WTC11 (cell line): ENCODE results near the gene HMBS. TPM values are rescaled to one million over a fixed set of nuclear protein-coding genes. Genes with fewer than 3 reads are reported as not detected.

ENCODE experiments used
- ATAC-seq: fragments of 200-7000 bp; cut with Tn5 transposase; 2 replicates; pipeline ENCODE4 v1.10.0; 2021; ENCODE audit warnings: mild to moderate bottlenecking, moderate library complexity
- Bru-seq: library from RNA; stranded (reverse); fragments of 400-500 nt; gene quantifications from one replicate; lab custom pipeline; 2021; lab: Mats Ljungman, UMichigan
- CTCF ChIA-PET: fragments of 300-600 bp; sonication (Branson Sonifier 250); formaldehyde crosslinking; loops from one replicate; lab custom pipeline; 2021; ENCODE audit warnings: antibody characterized with exemption; lab: Charles Lee
- POLR2A ChIA-PET: fragments of 350-600 bp; sonication (Branson Sonifier 250); formaldehyde crosslinking; loops from one replicate; lab custom pipeline; 2021; ENCODE audit warnings: antibody characterized with exemption; lab: Charles Lee
- DNase-seq: peaks from one replicate; pipeline ENCODE4 v3.0.0; 2021; ENCODE audit warnings: low spot score
- H3K27ac Mint-ChIP-seq: 2 replicates; pipeline ENCODE4 v1.8.0; 2021; ENCODE audit warnings: mixed read lengths
- H3K27me3 Mint-ChIP-seq: 2 replicates; pipeline ENCODE4 v1.8.0; 2021; ENCODE audit warnings: low read depth, mild to moderate bottlenecking, moderate library complexity, mixed read lengths
- H3K36me3 Mint-ChIP-seq: 2 replicates; pipeline ENCODE4 v1.8.0; 2021; ENCODE audit warnings: mixed read lengths
- H3K4me1 Mint-ChIP-seq: 2 replicates; pipeline ENCODE4 v1.8.0; 2022; ENCODE audit warnings: mixed read lengths
- H3K4me3 Mint-ChIP-seq: 2 replicates; pipeline ENCODE4 v1.8.0; 2021; ENCODE audit warnings: mild to moderate bottlenecking, moderate library complexity, mixed read lengths
- H3K9me3 Mint-ChIP-seq: 2 replicates; pipeline ENCODE4 v1.8.0; 2021; ENCODE audit warnings: mixed read lengths
- ATF2 ChIP-seq: sonication (generic); formaldehyde crosslinking; IDR thresholded peaks from 2 replicates; pipeline ENCODE4 v1.8.1; 2022; ENCODE audit warnings: low read depth, missing genetic modification reagents, borderline replicate concordance
- ETV6 ChIP-seq: sonication (generic); formaldehyde crosslinking; IDR thresholded peaks from 2 replicates; pipeline ENCODE4 v1.8.1; 2022; ENCODE audit warnings: mild to moderate bottlenecking, missing genetic modification reagents
- JUN ChIP-seq: sonication (generic); formaldehyde crosslinking; IDR thresholded peaks from 2 replicates; pipeline ENCODE4 v1.8.0; 2023; ENCODE audit warnings: mild to moderate bottlenecking, missing genetic modification reagents
- MXD4 ChIP-seq: fragments of 250-450 bp; sonication (Bioruptor Pico); IDR thresholded peaks from 2 replicates; pipeline ENCODE4 v1.8.0; 2021; ENCODE audit warnings: mild to moderate bottlenecking, moderate library complexity, borderline replicate concordance
- PRDM15 ChIP-seq: sonication (generic); formaldehyde crosslinking; IDR thresholded peaks from 2 replicates; pipeline ENCODE4 v1.8.0; 2022; ENCODE audit warnings: missing genetic modification reagents
- RORB ChIP-seq: fragments of 250-450 bp; sonication (Bioruptor Pico); IDR thresholded peaks from 2 replicates; pipeline ENCODE4 v1.9.0; 2021; ENCODE audit warnings: mild to moderate bottlenecking
- SMAD3 ChIP-seq: sonication (generic); formaldehyde crosslinking; IDR thresholded peaks from 2 replicates; pipeline ENCODE4 v1.8.0; 2022; ENCODE audit warnings: missing genetic modification reagents, mild to moderate bottlenecking, borderline replicate concordance
- SP1 ChIP-seq: sonication (generic); formaldehyde crosslinking; conservative IDR thresholded peaks from 2 replicates; pipeline ENCODE4 v1.8.1; 2022; ENCODE audit warnings: missing genetic modification reagents
- TEAD1 ChIP-seq: sonication (generic); formaldehyde crosslinking; IDR thresholded peaks from 2 replicates; pipeline ENCODE4 v1.8.0; 2022; ENCODE audit warnings: mild to moderate bottlenecking, missing genetic modification reagents
- ZNF281 ChIP-seq: sonication (generic); formaldehyde crosslinking; IDR thresholded peaks from 2 replicates; pipeline ENCODE4 v1.8.0; 2023; ENCODE audit warnings: mild to moderate bottlenecking, missing genetic modification reagents
- ZNF512 ChIP-seq: sonication (generic); formaldehyde crosslinking; IDR thresholded peaks from 2 replicates; pipeline ENCODE4 v1.8.1; 2022; ENCODE audit warnings: missing genetic modification reagents, borderline replicate concordance
- long read RNA-seq, 3 experiments: library from RNA in 1 of 3; library from capped mRNA in 1 of 3; library from polyadenylated mRNA in 1 of 3; unstranded in 2 of 3; stranded (forward) in 1 of 3; transcript quantifications; one replicate each; pipeline ENCODE4 v2.0.0, GENCODE V29; 2021
- total RNA-seq: library from RNA; stranded (reverse); gene quantifications from 3 replicates; pipeline ENCODE4 v1.2.3, GENCODE V29; 2021
- TF ChIP-seq, protein P1 (sequence below): sonication (generic); formaldehyde crosslinking; IDR thresholded peaks from 2 replicates; pipeline ENCODE4 v1.8.0; 2022; ENCODE audit warnings: mild to moderate bottlenecking, missing genetic modification reagents
- TF ChIP-seq, protein P2 (sequence below): sonication (generic); formaldehyde crosslinking; IDR thresholded peaks from 2 replicates; pipeline ENCODE4 v1.8.0; 2022; ENCODE audit warnings: mild to moderate bottlenecking, missing genetic modification reagents
- TF ChIP-seq, protein P3 (sequence below): fragments of 200-600 bp; IDR thresholded peaks from 2 replicates; pipeline ENCODE4 v1.8.0; 2022; ENCODE audit warnings: antibody characterized with exemption
- TF ChIP-seq, protein P4 (sequence below): sonication (generic); formaldehyde crosslinking; IDR thresholded peaks from 2 replicates; pipeline ENCODE4 v1.8.1; 2023; ENCODE audit warnings: mild to moderate bottlenecking, missing genetic modification reagents, borderline replicate concordance

Gene HMBS
- 55.4 to 64.4 TPM (median 62.3 TPM) in 3 replicates for total RNA-seq
- percentile 85 among the genes with signal in this experiment for Bru-seq, nascent RNA
- long read RNA-seq, experiment 1, transcript HMBS-201 (14 exons, 1,501 nt): major isoform, 140 of 192 reads
- long read RNA-seq, experiment 1, partial matches to known transcripts: 7 of 192 reads
- long read RNA-seq, experiment 1, other reads (novel, unspliced or antisense): 36 of 192 reads
- long read RNA-seq, experiment 2, transcript HMBS-201 (14 exons, 1,501 nt): major isoform, 34 of 66 reads
- long read RNA-seq, experiment 2, partial matches to known transcripts: 12 of 66 reads
- long read RNA-seq, experiment 2, other reads (novel, unspliced or antisense): 19 of 66 reads
- long read RNA-seq, experiment 3, transcript HMBS-201 (14 exons, 1,501 nt): major isoform, 129 of 162 reads
- long read RNA-seq, experiment 3, partial matches to known transcripts: 16 of 162 reads
- long read RNA-seq, experiment 3, other reads (novel, unspliced or antisense): 14 of 162 reads

DNA sequence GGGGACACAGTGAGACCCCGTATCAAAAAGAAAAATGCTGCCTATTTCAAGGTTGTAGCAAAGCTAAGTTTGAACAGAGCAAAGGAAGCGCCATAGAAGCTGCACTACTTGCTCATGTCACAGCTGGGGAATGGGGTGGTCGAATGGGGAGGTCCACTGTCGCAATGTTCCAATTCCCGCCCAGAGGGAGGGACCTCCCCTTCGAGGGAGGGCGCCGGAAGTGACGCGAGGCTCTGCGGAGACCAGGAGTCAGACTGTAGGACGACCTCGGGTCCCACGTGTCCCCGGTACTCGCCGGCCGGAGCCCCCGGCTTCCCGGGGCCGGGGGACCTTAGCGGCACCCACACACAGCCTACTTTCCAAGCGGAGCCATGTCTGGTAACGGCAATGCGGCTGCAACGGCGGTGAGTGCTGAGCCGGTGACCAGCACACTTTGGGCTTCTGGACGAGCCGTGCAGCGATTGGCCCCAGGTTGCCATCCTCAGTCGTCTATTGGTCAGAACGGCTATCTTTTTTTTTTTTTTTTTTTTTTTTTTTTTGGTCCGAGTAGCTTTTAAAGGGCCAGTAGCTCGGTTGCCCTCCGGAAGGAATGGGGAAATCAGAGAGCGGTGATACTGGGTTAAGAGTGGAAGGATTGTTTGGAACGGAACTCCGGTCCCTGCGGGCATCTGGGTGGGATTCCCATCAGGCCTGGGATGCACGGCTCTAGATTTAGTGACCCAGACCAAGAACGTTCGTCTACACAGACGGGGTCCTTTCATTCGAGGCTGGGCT, at the start of gene HMBS:
Gene HMBS (plus strand): TSS at position 219 of the 774 bp plus-strand sequence. CDS start 153 bp downstream, at position 372.
- Mint-ChIP-seq H3K27me3 (no peaks in the 10 kb centered on the region), H3K4me3 (peak within 1 kb of the TSS; percentile 98), H3K27ac (peak within 1 kb of the TSS; percentile 98), H3K4me1 (peaks cover 3% of the 10 kb centered on the region; the same call in 1 of the 2 replicates), H3K36me3 (peaks cover 13% of the 10 kb centered on the region), H3K9me3 (no peaks in the 10 kb centered on the region)
- ChIA-PET POLR2A (interaction anchor here (0.6 to 2.5 kb wide), 12 partner anchors 8 to 261 kb away, joined by 3 to 19 read pairs (median 7); partner anchors contain the start of genes C2CD2L, DPAGT1, HINFP and RPS25), CTCF (interaction anchor here (0.6 to 2.0 kb wide), 9 partner anchors 11 to 253 kb away, joined by 3 to 16 read pairs (median 4); partner anchors contain the start of genes CBL, DPAGT1 and VPS11)
- DNase-seq (peak; percentile 87), ATAC-seq (peak; percentile 89)
- TF ChIP-seq, protein P1, sequence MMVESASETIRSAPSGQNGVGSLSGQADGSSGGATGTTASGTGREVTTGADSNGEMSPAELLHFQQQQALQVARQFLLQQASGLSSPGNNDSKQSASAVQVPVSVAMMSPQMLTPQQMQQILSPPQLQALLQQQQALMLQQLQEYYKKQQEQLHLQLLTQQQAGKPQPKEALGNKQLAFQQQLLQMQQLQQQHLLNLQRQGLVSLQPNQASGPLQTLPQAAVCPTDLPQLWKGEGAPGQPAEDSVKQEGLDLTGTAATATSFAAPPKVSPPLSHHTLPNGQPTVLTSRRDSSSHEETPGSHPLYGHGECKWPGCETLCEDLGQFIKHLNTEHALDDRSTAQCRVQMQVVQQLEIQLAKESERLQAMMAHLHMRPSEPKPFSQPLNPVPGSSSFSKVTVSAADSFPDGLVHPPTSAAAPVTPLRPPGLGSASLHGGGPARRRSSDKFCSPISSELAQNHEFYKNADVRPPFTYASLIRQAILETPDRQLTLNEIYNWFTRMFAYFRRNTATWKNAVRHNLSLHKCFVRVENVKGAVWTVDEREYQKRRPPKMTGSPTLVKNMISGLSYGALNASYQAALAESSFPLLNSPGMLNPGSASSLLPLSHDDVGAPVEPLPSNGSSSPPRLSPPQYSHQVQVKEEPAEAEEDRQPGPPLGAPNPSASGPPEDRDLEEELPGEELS (CRISPR knock-in tag): peak; percentile 44; the same call in 1 of the 2 replicates
- TF ChIP-seq PRDM15: no peak
- peak; percentile 83 for TF ChIP-seq ETV6 (CRISPR knock-in tag)
- TF ChIP-seq ATF2 (CRISPR knock-in tag): no peak
- TF ChIP-seq SP1 (CRISPR knock-in tag): peak; percentile 81
- TF ChIP-seq ZNF512 (CRISPR knock-in tag): no peak
- TF ChIP-seq SMAD3 (CRISPR knock-in tag): no peak
- no peak; the same call in 1 of the 2 replicates for TF ChIP-seq TEAD1
- TF ChIP-seq RORB (CRISPR knock-in tag): no peak
- TF ChIP-seq, protein P2, sequence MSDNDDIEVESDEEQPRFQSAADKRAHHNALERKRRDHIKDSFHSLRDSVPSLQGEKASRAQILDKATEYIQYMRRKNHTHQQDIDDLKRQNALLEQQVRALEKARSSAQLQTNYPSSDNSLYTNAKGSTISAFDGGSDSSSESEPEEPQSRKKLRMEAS: peak; percentile 88
- TF ChIP-seq, protein P3, sequence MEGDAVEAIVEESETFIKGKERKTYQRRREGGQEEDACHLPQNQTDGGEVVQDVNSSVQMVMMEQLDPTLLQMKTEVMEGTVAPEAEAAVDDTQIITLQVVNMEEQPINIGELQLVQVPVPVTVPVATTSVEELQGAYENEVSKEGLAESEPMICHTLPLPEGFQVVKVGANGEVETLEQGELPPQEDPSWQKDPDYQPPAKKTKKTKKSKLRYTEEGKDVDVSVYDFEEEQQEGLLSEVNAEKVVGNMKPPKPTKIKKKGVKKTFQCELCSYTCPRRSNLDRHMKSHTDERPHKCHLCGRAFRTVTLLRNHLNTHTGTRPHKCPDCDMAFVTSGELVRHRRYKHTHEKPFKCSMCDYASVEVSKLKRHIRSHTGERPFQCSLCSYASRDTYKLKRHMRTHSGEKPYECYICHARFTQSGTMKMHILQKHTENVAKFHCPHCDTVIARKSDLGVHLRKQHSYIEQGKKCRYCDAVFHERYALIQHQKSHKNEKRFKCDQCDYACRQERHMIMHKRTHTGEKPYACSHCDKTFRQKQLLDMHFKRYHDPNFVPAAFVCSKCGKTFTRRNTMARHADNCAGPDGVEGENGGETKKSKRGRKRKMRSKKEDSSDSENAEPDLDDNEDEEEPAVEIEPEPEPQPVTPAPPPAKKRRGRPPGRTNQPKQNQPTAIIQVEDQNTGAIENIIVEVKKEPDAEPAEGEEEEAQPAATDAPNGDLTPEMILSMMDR: no peak
- no peak for TF ChIP-seq JUN (CRISPR knock-in tag)
- TF ChIP-seq MXD4: no peak
- TF ChIP-seq ZNF281 (CRISPR knock-in tag): no peak
- TF ChIP-seq, protein P4, sequence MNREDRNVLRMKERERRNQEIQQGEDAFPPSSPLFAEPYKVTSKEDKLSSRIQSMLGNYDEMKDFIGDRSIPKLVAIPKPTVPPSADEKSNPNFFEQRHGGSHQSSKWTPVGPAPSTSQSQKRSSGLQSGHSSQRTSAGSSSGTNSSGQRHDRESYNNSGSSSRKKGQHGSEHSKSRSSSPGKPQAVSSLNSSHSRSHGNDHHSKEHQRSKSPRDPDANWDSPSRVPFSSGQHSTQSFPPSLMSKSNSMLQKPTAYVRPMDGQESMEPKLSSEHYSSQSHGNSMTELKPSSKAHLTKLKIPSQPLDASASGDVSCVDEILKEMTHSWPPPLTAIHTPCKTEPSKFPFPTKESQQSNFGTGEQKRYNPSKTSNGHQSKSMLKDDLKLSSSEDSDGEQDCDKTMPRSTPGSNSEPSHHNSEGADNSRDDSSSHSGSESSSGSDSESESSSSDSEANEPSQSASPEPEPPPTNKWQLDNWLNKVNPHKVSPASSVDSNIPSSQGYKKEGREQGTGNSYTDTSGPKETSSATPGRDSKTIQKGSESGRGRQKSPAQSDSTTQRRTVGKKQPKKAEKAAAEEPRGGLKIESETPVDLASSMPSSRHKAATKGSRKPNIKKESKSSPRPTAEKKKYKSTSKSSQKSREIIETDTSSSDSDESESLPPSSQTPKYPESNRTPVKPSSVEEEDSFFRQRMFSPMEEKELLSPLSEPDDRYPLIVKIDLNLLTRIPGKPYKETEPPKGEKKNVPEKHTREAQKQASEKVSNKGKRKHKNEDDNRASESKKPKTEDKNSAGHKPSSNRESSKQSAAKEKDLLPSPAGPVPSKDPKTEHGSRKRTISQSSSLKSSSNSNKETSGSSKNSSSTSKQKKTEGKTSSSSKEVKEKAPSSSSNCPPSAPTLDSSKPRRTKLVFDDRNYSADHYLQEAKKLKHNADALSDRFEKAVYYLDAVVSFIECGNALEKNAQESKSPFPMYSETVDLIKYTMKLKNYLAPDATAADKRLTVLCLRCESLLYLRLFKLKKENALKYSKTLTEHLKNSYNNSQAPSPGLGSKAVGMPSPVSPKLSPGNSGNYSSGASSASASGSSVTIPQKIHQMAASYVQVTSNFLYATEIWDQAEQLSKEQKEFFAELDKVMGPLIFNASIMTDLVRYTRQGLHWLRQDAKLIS: no peak
